Stomach smooth muscle (tissue), 2 donors: ENCODE data around the gene ILK.

Experiments used
- H3K27ac ChIP-seq: one replicate; pipeline ENCODE4 v1.7.0; 2013; ENCODE audit warnings: mild to moderate bottlenecking, low read length, inconsistent platforms
- H3K27me3 ChIP-seq, 2 donors: one replicate each; pipeline ENCODE4 v1.7.0; 2013; ENCODE audit warnings: low read length in 2 of 2; ENCODE audit not compliant: insufficient read depth in 2 of 2, control insufficient read depth in 1 of 2
- H3K36me3 ChIP-seq, 2 donors: one replicate each; pipeline ENCODE4 v1.7.0; 2013; ENCODE audit warnings: low read length in 2 of 2; ENCODE audit not compliant: control insufficient read depth in 2 of 2, insufficient read depth in 2 of 2
- H3K4me1 ChIP-seq: one replicate; pipeline ENCODE4 v1.7.0; 2013; ENCODE audit warnings: low read length; ENCODE audit not compliant: control insufficient read depth, insufficient read depth
- H3K4me3 ChIP-seq, 2 donors: one replicate each; pipeline ENCODE4 v1.7.0; 2013; ENCODE audit warnings: low read length in 2 of 2
- H3K9ac ChIP-seq, 2 donors: one replicate each; pipeline ENCODE4 v1.7.0; 2013; ENCODE audit warnings: low read length in 2 of 2, mild to moderate bottlenecking in 1 of 2
- H3K9me3 ChIP-seq, 2 donors: one replicate each; pipeline ENCODE4 v1.7.0; 2013; ENCODE audit warnings: low read length in 2 of 2; ENCODE audit not compliant: control insufficient read depth in 2 of 2
- donor health status: healthy.
- donor health status: Pancreatic carcinoma.

ILK gene

GRCh38 chr11:6623391-6624363 is 20.1 kb downstream of the ILK start:
- Histone ChIP-seq H3K4me1 (peaks cover 12% of the 10 kb centered on the region), H3K4me3 (no peak overlapping the region), H3K27ac (no peak overlapping the region), H3K36me3 (peaks cover 42 to 45% of the 10 kb centered on the region in 2 donors), H3K9me3 (no peaks in the 10 kb centered on the region), H3K27me3 (no peaks in the 10 kb centered on the region), H3K9ac (no peak overlapping the region)

- Histone ChIP-seq H3K4me1 (no peaks in the 10 kb centered on the region), H3K9ac (no peak overlapping the region), H3K27me3 (no peaks in the 10 kb centered on the region), H3K27ac (no peak overlapping the region), H3K36me3 (peaks cover 55 to 58% of the 10 kb centered on the region in 2 donors), H3K4me3 (no peak overlapping the region), H3K9me3 (no peaks in the 10 kb centered on the region)
Measured at GRCh38 chr11:6625156-6625831, 21.7 kb downstream of the ILK start.

- H3K9me3 ChIP-seq: no peaks in the 10 kb centered on the region
- peaks cover 57 to 60% of the 10 kb centered on the region in 2 donors for H3K36me3 ChIP-seq
- H3K27me3 ChIP-seq: no peaks in the 10 kb centered on the region
- no peak overlapping the region for H3K9ac ChIP-seq
- H3K4me1 ChIP-seq: no peaks in the 10 kb centered on the region
- H3K4me3 ChIP-seq: no peak overlapping the region
- no peak overlapping the region for H3K27ac ChIP-seq
Measured at GRCh38 chr11:6625832-6626420, 22.4 kb downstream of the ILK start.

- Histone ChIP-seq H3K4me1 (no peaks in the 10 kb centered on the region), H3K9ac (no peak overlapping the region), H3K27me3 (no peaks in the 10 kb centered on the region), H3K27ac (no peak overlapping the region), H3K4me3 (no peak overlapping the region), H3K36me3 (peaks cover 67 to 72% of the 10 kb centered on the region in 2 donors), H3K9me3 (no peaks in the 10 kb centered on the region)
Measured at GRCh38 chr11:6626971-6627761, 23.6 kb downstream of the ILK start.

GRCh38 chr11:6627762-6628241 is 24.2 kb downstream of the ILK start:
- Histone ChIP-seq H3K9ac (no peak overlapping the region), H3K4me1 (no peaks in the 10 kb centered on the region), H3K36me3 (peaks cover 71 to 78% of the 10 kb centered on the region in 2 donors), H3K27me3 (no peaks in the 10 kb centered on the region), H3K9me3 (no peaks in the 10 kb centered on the region), H3K27ac (no peak overlapping the region), H3K4me3 (no peak overlapping the region)

GRCh38 chr11:6628526-6628925 is 25.0 kb downstream of the ILK start:
- Histone ChIP-seq H3K27me3 (no peaks in the 10 kb centered on the region), H3K9me3 (no peaks in the 10 kb centered on the region), H3K9ac (no peak overlapping the region), H3K36me3 (peaks cover 77 to 78% of the 10 kb centered on the region in 2 donors), H3K4me1 (peaks cover 4% of the 10 kb centered on the region), H3K27ac (no peak overlapping the region), H3K4me3 (no peak overlapping the region)

GRCh38 chr11:6629573-6629891 is 26.0 kb downstream of the ILK start:
- Histone ChIP-seq H3K27me3 (no peaks in the 10 kb centered on the region), H3K4me3 (no peak overlapping the region), H3K4me1 (peaks cover 6% of the 10 kb centered on the region), H3K9ac (no peak overlapping the region), H3K27ac (no peak overlapping the region), H3K36me3 (peaks cover 72 to 73% of the 10 kb centered on the region in 2 donors), H3K9me3 (no peaks in the 10 kb centered on the region)

GRCh38 chr11:6629892-6630631 is 26.5 kb downstream of the ILK start:
- H3K36me3 ChIP-seq: peaks cover 66 to 67% of the 10 kb centered on the region in 2 donors
- no peak overlapping the region for H3K9ac ChIP-seq
- no peaks in the 10 kb centered on the region for H3K9me3 ChIP-seq
- no peak overlapping the region for H3K27ac ChIP-seq
- H3K27me3 ChIP-seq: no peaks in the 10 kb centered on the region
- peaks cover 6% of the 10 kb centered on the region for H3K4me1 ChIP-seq
- H3K4me3 ChIP-seq: no peak overlapping the region

GRCh38 chr11:6630632-6631291 is 27.2 kb downstream of the ILK start:
- Histone ChIP-seq H3K4me1 (peaks cover 13% of the 10 kb centered on the region), H3K9ac (no peak overlapping the region), H3K4me3 (no peak overlapping the region), H3K27ac (no peak overlapping the region), H3K9me3 (no peaks in the 10 kb centered on the region), H3K27me3 (no peaks in the 10 kb centered on the region), H3K36me3 (peaks cover 59 to 60% of the 10 kb centered on the region in 2 donors)
